Activated B cell treated with CpG ODN at 0.5 μM for 24 hours (primary cell): ENCODE measurements around the gene ASAP2. TPM values are rescaled to one million over a fixed set of nuclear protein-coding genes. Genes with fewer than 3 reads are reported as not detected.

Experiments used
- ATAC-seq: fragments of 200-7000 bp; cut with Tn5 transposase; one replicate; pipeline ENCODE4 v1.10.0; 2021; ENCODE audit warnings: low read depth, mild to moderate bottlenecking, moderate library complexity
- CTCF ChIA-PET: fragments of 350-600 bp; sonication (Branson Sonifier 250); formaldehyde crosslinking; loops from one replicate; lab custom pipeline; 2021; ENCODE audit warnings: antibody characterized with exemption; lab: Charles Lee
- POLR2A ChIA-PET: fragments of 350-600 bp; sonication (Branson Sonifier 250); formaldehyde crosslinking; loops from one replicate; lab custom pipeline; 2021; ENCODE audit warnings: antibody characterized with exemption; lab: Charles Lee
- DNase-seq: peaks from one replicate; pipeline ENCODE4 v3.0.0; 2022
- H3K27ac Mint-ChIP-seq: one replicate; pipeline ENCODE4 v1.8.0; 2020; ENCODE audit warnings: mixed read lengths
- H3K27me3 Mint-ChIP-seq: one replicate; pipeline ENCODE4 v1.8.0; 2021; ENCODE audit warnings: mixed read lengths
- H3K36me3 Mint-ChIP-seq: one replicate; pipeline ENCODE4 v1.8.0; 2021; ENCODE audit warnings: low read depth, mixed read lengths
- H3K4me1 Mint-ChIP-seq: one replicate; pipeline ENCODE4 v1.8.0; 2021; ENCODE audit warnings: mixed read lengths
- H3K4me3 Mint-ChIP-seq: one replicate; pipeline ENCODE4 v1.8.0; 2020; ENCODE audit warnings: mild to moderate bottlenecking, mixed read lengths
- H3K9me3 Mint-ChIP-seq: one replicate; pipeline ENCODE4 v1.8.0; 2020; ENCODE audit warnings: mixed read lengths
- CTCF ChIP-seq: fragments of 200-600 bp; IDR thresholded peaks from one replicate; pipeline ENCODE4 v1.8.0; 2022; ENCODE audit warnings: antibody characterized with exemption, mild to moderate bottlenecking
- intact Hi-C: fragments of 100-400 bp; cut with micrococcal nuclease; formaldehyde crosslinking; loops from one replicate; pipeline ENCODE4 v1.15.1; 2024
- total RNA-seq: library from RNA; stranded (reverse); gene quantifications from 2 replicates; pipeline ENCODE4 v1.2.3, GENCODE V29; 2022

Gene ASAP2
- total RNA-seq, 1 donor from 2014 or later: not detected

- ChIA-PET POLR2A (no interaction called here), CTCF (no interaction called here)
- Mint-ChIP-seq H3K4me3 (no peak overlapping the region), H3K27me3 (no peaks in the 10 kb centered on the region), H3K4me1 (peaks cover 13% of the 10 kb centered on the region), H3K9me3 (no peaks in the 10 kb centered on the region), H3K27ac (no peak overlapping the region), H3K36me3 (no peaks in the 10 kb centered on the region)
- no peak for TF ChIP-seq CTCF
- ATAC-seq: no peak
- DNase-seq: no peak
- intact Hi-C loops: no loop called here
Observed at GRCh38 chr2:9328931-9329330, 122.3 kb downstream of the ASAP2 start.

GRCh38 chr2:9329497-9329896 lies 122.9 kb downstream of the ASAP2 start:
- DNase-seq (no peak), ATAC-seq (no peak)
- POLR2A ChIA-PET: no interaction called here
- H3K27ac Mint-ChIP-seq: no peak overlapping the region
- H3K36me3 Mint-ChIP-seq: no peaks in the 10 kb centered on the region
- intact Hi-C loops: no loop called here
- peaks cover 13% of the 10 kb centered on the region for H3K4me1 Mint-ChIP-seq
- CTCF ChIA-PET: no interaction called here
- H3K9me3 Mint-ChIP-seq: no peaks in the 10 kb centered on the region
- H3K4me3 Mint-ChIP-seq: no peak overlapping the region
- no peak for TF ChIP-seq CTCF
- H3K27me3 Mint-ChIP-seq: no peaks in the 10 kb centered on the region

DNA sequence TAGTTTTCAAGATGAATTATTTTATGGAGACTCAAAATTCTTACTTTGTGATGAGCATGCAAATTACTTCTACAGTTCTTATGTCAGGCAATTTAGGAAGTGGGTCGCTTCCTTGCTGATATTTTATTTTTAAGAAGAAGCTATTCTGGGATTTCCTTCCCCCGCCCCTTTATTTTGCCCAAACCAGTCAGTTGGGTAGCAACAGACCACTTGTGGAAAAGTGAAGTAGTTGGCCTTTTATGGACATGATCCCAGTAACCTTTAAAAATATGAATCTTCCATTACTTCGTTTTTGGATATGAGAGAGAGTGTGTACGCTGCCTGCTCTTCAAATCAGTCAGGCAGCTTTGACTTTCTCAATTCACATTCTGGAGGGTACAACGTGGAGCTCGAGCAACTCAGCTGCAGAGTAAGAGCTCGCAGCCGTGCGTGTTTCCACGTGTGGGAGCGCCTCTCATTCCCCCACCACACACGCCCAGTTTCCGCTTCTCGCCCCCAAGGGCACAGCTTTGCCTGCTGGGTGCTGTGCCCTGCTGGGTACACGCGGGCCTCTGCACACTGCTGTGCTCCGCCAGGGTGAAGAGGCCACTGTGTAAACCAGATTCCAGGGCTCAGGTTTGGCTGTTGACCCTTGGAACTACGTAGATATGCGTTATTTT lies 124.1 kb downstream of the ASAP2 start:
- DNase-seq (no peak), ATAC-seq (peak; percentile 37)
- Mint-ChIP-seq H3K4me1 (peaks cover 13% of the 10 kb centered on the region), H3K4me3 (no peak overlapping the region), H3K9me3 (no peaks in the 10 kb centered on the region), H3K27ac (no peak overlapping the region), H3K27me3 (no peaks in the 10 kb centered on the region), H3K36me3 (no peaks in the 10 kb centered on the region)
- intact Hi-C loops: no loop called here
- TF ChIP-seq CTCF: no peak
- POLR2A ChIA-PET: no interaction called here
- CTCF ChIA-PET: no interaction called here

DNA sequence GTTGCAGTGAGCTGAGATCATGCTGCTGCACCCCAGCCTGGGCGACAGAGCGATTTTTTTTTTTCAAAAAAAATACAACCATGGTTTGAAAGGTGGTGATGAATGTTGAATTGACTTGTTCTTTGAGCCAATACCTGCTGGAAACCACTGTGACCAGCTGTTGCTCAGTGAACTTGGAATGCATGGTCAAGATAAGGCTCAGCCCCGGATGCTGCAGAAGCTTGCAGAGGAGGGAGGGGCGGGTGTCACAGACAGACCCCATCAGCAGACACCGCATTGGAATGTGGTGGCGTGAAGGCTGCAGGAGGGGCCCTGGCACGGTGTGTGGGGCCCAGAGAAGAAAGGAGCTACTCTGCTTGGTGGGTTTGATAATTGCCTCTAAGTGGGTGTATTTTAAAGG lies 125.1 kb downstream of the ASAP2 start:
- Mint-ChIP-seq H3K27me3 (no peaks in the 10 kb centered on the region), H3K4me1 (peaks cover 19% of the 10 kb centered on the region), H3K9me3 (no peaks in the 10 kb centered on the region), H3K4me3 (no peak overlapping the region), H3K36me3 (no peaks in the 10 kb centered on the region), H3K27ac (no peak overlapping the region)
- no peak for DNase-seq
- no peak for ATAC-seq
- ChIA-PET CTCF (no interaction called here), POLR2A (interaction anchor here (0.6 kb wide), 1 partner anchor 1118 kb away, joined by 3 read pairs; no protein-coding TSS in a partner anchor)
- TF ChIP-seq CTCF: no peak
- intact Hi-C loops: no loop called here

DNA sequence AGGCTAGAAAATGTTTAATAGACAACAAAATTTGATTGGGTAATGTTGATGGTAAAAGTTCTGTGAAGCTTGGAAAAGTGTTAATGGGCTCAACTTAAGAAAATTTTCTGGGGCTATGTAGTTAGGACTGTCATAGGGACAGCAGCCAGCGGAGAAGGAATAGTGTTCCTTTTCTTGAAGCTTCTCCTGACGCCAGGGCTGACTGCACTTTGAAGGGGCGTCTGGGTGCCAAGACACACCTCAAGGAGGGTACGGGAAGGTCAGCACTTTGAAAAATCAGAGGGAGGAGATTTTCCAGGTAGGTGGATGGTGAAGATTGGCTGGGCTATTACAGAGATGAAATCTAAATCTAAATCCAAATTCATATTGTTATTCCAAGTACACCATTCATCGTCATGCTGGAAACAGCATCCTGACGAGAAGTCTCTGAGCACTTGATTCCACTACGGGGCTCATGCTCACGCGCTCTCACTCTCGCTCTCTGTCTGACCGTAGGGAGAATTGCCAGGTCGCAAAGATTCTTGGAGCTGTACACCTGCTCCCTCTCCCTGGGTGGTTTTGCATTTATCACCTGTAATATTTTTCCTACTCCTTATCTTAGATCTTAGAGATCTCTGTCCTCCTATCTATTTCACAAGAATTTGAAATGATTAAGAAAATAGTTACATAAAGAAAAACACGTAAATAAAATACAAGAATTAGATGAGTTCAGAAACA lies 125.7 kb downstream of the ASAP2 start:
- DNase-seq (no peak), ATAC-seq (no peak)
- no peaks in the 10 kb centered on the region for H3K36me3 Mint-ChIP-seq
- CTCF ChIA-PET: no interaction called here
- intact Hi-C loops: no loop called here
- no peaks in the 10 kb centered on the region for H3K27me3 Mint-ChIP-seq
- peaks cover 19% of the 10 kb centered on the region for H3K4me1 Mint-ChIP-seq
- H3K27ac Mint-ChIP-seq: no peak overlapping the region
- H3K9me3 Mint-ChIP-seq: no peaks in the 10 kb centered on the region
- no peak for TF ChIP-seq CTCF
- POLR2A ChIA-PET: no interaction called here
- no peak overlapping the region for H3K4me3 Mint-ChIP-seq
